ENCODE results near the gene ZNF148. TPM values are rescaled to one million over a fixed set of nuclear protein-coding genes. Genes with fewer than 3 reads are reported as not detected.
A peak's percentile ranks its signal among the peaks of the same experiment; 100 is the strongest.

ZNF148 gene
- total RNA-seq, 1 donor from 2014 or later: 31.6 TPM

GRCh38 chr3:125378762-125379161 lies 3.6 kb upstream of the ZNF148 start:
- H3K27ac Mint-ChIP-seq (ENCODE audit: unreplicated experiment): no peak overlapping the region
- H3K27me3 Mint-ChIP-seq (ENCODE audit: unreplicated experiment): peaks cover 5% of the 10 kb centered on the region
- peaks cover 5% of the 10 kb centered on the region for H3K4me1 Mint-ChIP-seq (ENCODE audit: low read depth, unreplicated experiment)
- H3K9me3 Mint-ChIP-seq (ENCODE audit: unreplicated experiment): peaks cover 3% of the 10 kb centered on the region
- no peak for DNase-seq
- H3K36me3 Mint-ChIP-seq (ENCODE audit: unreplicated experiment): no peaks in the 10 kb centered on the region
- TF ChIP-seq, protein P1, sequence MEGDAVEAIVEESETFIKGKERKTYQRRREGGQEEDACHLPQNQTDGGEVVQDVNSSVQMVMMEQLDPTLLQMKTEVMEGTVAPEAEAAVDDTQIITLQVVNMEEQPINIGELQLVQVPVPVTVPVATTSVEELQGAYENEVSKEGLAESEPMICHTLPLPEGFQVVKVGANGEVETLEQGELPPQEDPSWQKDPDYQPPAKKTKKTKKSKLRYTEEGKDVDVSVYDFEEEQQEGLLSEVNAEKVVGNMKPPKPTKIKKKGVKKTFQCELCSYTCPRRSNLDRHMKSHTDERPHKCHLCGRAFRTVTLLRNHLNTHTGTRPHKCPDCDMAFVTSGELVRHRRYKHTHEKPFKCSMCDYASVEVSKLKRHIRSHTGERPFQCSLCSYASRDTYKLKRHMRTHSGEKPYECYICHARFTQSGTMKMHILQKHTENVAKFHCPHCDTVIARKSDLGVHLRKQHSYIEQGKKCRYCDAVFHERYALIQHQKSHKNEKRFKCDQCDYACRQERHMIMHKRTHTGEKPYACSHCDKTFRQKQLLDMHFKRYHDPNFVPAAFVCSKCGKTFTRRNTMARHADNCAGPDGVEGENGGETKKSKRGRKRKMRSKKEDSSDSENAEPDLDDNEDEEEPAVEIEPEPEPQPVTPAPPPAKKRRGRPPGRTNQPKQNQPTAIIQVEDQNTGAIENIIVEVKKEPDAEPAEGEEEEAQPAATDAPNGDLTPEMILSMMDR (IDR thresholded peaks at IDR 0.05; ENCODE audit: partially characterized antibody, unreplicated experiment): no peak
- no peak overlapping the region for H3K4me3 Mint-ChIP-seq (ENCODE audit: unreplicated experiment)

GRCh38 chr3:125375950-125376679 lies 990 bp upstream of the ZNF148 start:
- peaks cover 12% of the 10 kb centered on the region for H3K4me1 Mint-ChIP-seq (ENCODE audit: low read depth, unreplicated experiment)
- H3K27me3 Mint-ChIP-seq (ENCODE audit: unreplicated experiment): peaks cover 5% of the 10 kb centered on the region
- H3K36me3 Mint-ChIP-seq (ENCODE audit: unreplicated experiment): no peaks in the 10 kb centered on the region
- peaks cover 3% of the 10 kb centered on the region for H3K9me3 Mint-ChIP-seq (ENCODE audit: unreplicated experiment)
- DNase-seq: no peak
- TF ChIP-seq, protein P1 (IDR thresholded peaks at IDR 0.05; ENCODE audit: partially characterized antibody, unreplicated experiment): no peak
- H3K27ac Mint-ChIP-seq (ENCODE audit: unreplicated experiment): peak overlapping the region; percentile 69
- H3K4me3 Mint-ChIP-seq (ENCODE audit: unreplicated experiment): peak overlapping the region; percentile 89

GRCh38 chr3:125374501-125374995 lies 577 bp downstream of the ZNF148 start:
- peaks cover 5% of the 10 kb centered on the region for H3K27me3 Mint-ChIP-seq (ENCODE audit: unreplicated experiment)
- TF ChIP-seq, protein P1 (IDR thresholded peaks at IDR 0.05; ENCODE audit: partially characterized antibody, unreplicated experiment): no peak
- H3K4me1 Mint-ChIP-seq (ENCODE audit: low read depth, unreplicated experiment): peaks cover 12% of the 10 kb centered on the region
- H3K36me3 Mint-ChIP-seq (ENCODE audit: unreplicated experiment): no peaks in the 10 kb centered on the region
- peaks cover 5% of the 10 kb centered on the region for H3K9me3 Mint-ChIP-seq (ENCODE audit: unreplicated experiment)
- H3K4me3 Mint-ChIP-seq (ENCODE audit: unreplicated experiment): peak overlapping the region; percentile 100
- peak; percentile 62 for DNase-seq
- peak overlapping the region; percentile 95 for H3K27ac Mint-ChIP-seq (ENCODE audit: unreplicated experiment)

DNA sequence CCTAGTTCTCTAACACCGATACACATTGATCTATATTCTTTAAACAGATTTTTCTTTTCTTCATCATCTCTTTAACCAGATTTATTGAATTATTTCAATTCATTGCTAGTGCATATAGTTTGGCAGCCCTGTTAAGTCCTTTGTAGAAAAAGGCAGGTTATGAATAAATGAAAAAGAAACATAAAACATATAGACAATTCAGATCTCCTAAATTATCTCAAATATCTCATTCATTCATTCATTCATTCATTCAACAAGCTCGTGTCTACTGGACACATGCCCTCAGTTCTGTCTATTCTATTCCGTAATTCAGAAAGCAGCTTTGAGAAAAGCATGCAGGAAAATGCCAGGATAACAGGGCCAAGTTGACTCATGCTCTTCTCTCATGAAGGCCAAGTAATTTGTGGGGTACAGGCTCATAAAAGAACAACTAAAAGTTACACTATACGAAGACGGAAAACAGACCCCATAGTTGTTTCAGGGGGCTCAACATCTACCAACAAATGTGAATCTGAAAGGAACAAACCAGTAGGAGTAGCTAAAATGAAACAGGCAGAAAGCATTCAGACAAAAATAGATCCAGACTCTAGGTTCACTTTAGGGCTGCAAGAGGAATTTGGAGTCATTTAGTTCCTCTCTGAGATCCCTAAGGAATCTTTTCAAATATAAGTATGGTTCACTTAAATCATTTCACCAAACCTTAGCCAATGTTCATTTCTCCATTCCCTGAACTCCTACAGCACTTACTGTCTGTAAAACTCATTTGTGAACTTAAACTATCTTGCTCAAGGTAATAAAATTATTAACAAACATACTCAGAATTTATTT lies 7.5 kb downstream of the ZNF148 start:
- no peak overlapping the region for H3K4me3 Mint-ChIP-seq (ENCODE audit: unreplicated experiment)
- H3K27ac Mint-ChIP-seq (ENCODE audit: unreplicated experiment): no peak overlapping the region
- no peak for DNase-seq
- no peaks in the 10 kb centered on the region for H3K36me3 Mint-ChIP-seq (ENCODE audit: unreplicated experiment)
- peaks cover 3% of the 10 kb centered on the region for H3K9me3 Mint-ChIP-seq (ENCODE audit: unreplicated experiment)
- peaks cover 8% of the 10 kb centered on the region for H3K4me1 Mint-ChIP-seq (ENCODE audit: low read depth, unreplicated experiment)
- TF ChIP-seq, protein P1 (IDR thresholded peaks at IDR 0.05; ENCODE audit: partially characterized antibody, unreplicated experiment): no peak
- H3K27me3 Mint-ChIP-seq (ENCODE audit: unreplicated experiment): peaks cover 2% of the 10 kb centered on the region

Measured in glutamatergic neuron (in vitro differentiated cells).